Stimulated activated naive CD4-positive, alpha-beta T cell (primary cell): ENCODE measurements around the gene DNAH7.
"Not testable (repeated sequence)": the region's sequence is repeated elsewhere in the genome, so short reads cannot be mapped to it uniquely, and the experiment has no call there.

Source experiments
- DNase-seq, 6 experiments: peaks; one replicate each; lab custom pipeline; 2025; lab: John Stamatoyannopoulos, UW

Gene DNAH7

GRCh38 chr2:195967336-195967735 lies 101.3 kb downstream of the DNAH7 start:
- DNase-seq, result no peak

- no peak for DNase-seq
Observed at GRCh38 chr2:195961873-195962272, 106.8 kb downstream of the DNAH7 start.

GRCh38 chr2:195959341-195959740 lies 109.3 kb downstream of the DNAH7 start:
- DNase-seq, result no peak

- no peak for DNase-seq
Observed at GRCh38 chr2:195956725-195957124, 111.9 kb downstream of the DNAH7 start.

GRCh38 chr2:195945056-195945455 lies 123.6 kb downstream of the DNAH7 start:
- DNase-seq, result no peak

- DNase-seq, result no peak
Observed at GRCh38 chr2:195937176-195937575, 131.5 kb downstream of the DNAH7 start.

- DNase-seq, result no peak
Observed at GRCh38 chr2:195934484-195934883, 134.2 kb downstream of the DNAH7 start.

GRCh38 chr2:195929531-195929930 lies 139.1 kb downstream of the DNAH7 start:
- no peak for DNase-seq

GRCh38 chr2:195925120-195925519 lies 143.5 kb downstream of the DNAH7 start:
- no peak for DNase-seq

- DNase-seq, result no peak
Observed at GRCh38 chr2:195923889-195924288, 144.7 kb downstream of the DNAH7 start.

GRCh38 chr2:195917021-195917600 lies 151.5 kb downstream of the DNAH7 start:
- not testable (repeated sequence) for DNase-seq

GRCh38 chr2:195912079-195912478 lies 156.6 kb downstream of the DNAH7 start:
- DNase-seq, result no peak

GRCh38 chr2:195910570-195910969 lies 158.1 kb downstream of the DNAH7 start:
- no peak for DNase-seq

- no peak for DNase-seq
Observed at GRCh38 chr2:195909926-195910325, 158.7 kb downstream of the DNAH7 start.

- no peak for DNase-seq
Observed at GRCh38 chr2:195907474-195907873, 161.2 kb downstream of the DNAH7 start.

GRCh38 chr2:195903956-195904355 lies 164.7 kb downstream of the DNAH7 start:
- no peak for DNase-seq

GRCh38 chr2:195902857-195903256 lies 165.8 kb downstream of the DNAH7 start:
- DNase-seq, result no peak

GRCh38 chr2:195899226-195899625 lies 169.4 kb downstream of the DNAH7 start:
- no peak for DNase-seq

GRCh38 chr2:195898505-195899191 lies 170.0 kb downstream of the DNAH7 start:
- no peak for DNase-seq

- no peak for DNase-seq
Observed at GRCh38 chr2:195891081-195891480, 177.6 kb downstream of the DNAH7 start.

GRCh38 chr2:195879153-195879552 lies 189.5 kb downstream of the DNAH7 start:
- no peak for DNase-seq

- DNase-seq, result no peak
Observed at GRCh38 chr2:195871326-195871725, 197.3 kb downstream of the DNAH7 start.

- no peak for DNase-seq
Observed at GRCh38 chr2:195864316-195864715, 204.3 kb downstream of the DNAH7 start.

- DNase-seq, result no peak
Observed at GRCh38 chr2:195863564-195863963, 205.1 kb downstream of the DNAH7 start.
